ENCODE results near the gene ZKSCAN3.

The ZKSCAN3 gene

GRCh38 chr6:28354688-28355554 is 5.2 kb downstream of the ZKSCAN3 start:
- TF ChIP-seq GATA3 (IDR thresholded peaks at IDR 0.05; ENCODE audit: low read depth, low read length) (no peak), GATA2 (IDR thresholded peaks at IDR 0.05; ENCODE audit: low read depth, low read length) (no peak)

- TF ChIP-seq GATA2 (IDR thresholded peaks at IDR 0.05; ENCODE audit: low read depth, low read length) = no peak
- no peak for TF ChIP-seq GATA3 (IDR thresholded peaks at IDR 0.05; ENCODE audit: low read depth, low read length)
These were observed 6.3 kb downstream of the ZKSCAN3 start for GRCh38 chr6:28355743-28356665.

DNA sequence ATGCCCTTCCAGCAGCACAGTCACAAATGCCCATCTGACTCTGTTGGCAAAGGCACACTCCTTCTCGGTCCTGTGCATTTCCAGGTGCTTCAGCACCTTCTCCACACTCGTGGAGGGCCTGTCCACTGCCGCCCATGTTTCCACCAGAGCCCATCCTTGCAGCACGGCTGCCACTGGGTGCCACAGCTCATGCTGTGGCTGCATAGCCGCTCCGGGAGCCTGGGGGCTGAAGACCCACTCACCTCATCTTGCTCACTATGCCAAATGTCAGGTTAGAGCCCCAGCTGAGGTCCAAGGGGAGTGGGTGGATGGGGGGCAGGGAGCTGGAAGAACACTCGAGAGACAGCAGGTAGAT is 6.9 kb downstream of the ZKSCAN3 start:
- TF ChIP-seq GATA3 (IDR thresholded peaks at IDR 0.05; ENCODE audit: low read depth, low read length) (no peak), GATA2 (IDR thresholded peaks at IDR 0.05; ENCODE audit: low read depth, low read length) (no peak)

DNA sequence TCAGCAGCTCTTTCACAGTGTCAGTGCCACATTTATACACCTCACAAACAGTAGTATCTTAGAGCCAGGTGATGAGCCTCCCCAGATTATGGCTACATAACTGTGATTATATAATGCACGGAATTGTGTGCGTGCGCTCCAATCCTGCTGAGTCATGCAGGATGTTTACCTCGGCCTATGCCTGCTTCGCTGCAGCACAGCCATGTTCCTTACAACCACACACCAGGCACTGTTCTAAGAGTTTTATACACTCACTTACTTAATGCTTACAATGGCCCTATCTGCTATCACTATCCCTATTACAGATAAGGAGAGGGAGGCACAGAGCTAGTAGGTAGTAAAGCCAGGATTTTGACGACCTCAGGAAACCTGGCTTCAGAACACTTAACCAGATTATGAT is 7.3 kb downstream of the ZKSCAN3 start:
- TF ChIP-seq GATA2 (IDR thresholded peaks at IDR 0.05; ENCODE audit: low read depth, low read length) (no peak), GATA3 (IDR thresholded peaks at IDR 0.05; ENCODE audit: low read depth, low read length) (no peak)

DNA sequence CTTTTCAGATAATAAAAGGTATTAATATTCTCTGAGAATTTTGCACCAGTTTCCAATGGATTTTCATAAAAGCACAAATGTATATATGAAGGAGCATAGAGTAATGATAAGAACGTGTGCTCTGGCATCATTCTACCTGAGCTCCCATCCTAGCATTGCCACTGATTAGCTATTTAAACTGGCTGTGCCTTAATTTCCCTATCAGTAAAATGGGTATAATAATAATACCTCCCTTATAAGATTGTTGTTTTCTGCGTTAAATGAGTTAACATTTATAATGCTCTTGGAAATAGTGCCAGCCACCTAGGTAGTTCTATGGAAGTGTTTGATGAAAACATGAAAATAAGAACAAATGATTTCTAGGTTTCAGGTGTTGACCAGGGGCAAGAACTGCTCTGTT is 11.2 kb downstream of the ZKSCAN3 start:
- TF ChIP-seq GATA2 (IDR thresholded peaks at IDR 0.05; ENCODE audit: low read depth, low read length) = no peak
- TF ChIP-seq GATA3 (IDR thresholded peaks at IDR 0.05; ENCODE audit: low read depth, low read length) = no peak

DNA sequence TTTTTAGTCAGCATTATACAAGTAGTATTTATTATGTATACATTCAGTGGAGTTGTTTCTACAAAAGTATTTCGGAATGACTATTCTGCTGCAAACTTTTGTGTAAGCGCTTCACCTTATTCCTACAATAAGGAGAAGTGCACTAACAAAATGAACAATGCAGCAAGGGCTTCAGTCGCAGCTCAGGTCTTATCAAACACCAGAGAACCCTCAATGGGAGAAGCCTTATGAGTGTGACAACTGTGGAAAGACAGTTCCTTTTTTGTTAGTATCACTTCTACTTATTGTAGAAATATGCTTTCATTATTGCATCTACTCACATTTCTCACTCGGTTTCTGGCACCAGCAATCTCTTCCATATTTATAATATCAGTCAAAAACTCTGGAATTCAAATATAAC is 18.8 kb downstream of the ZKSCAN3 start:
- no peak for TF ChIP-seq GATA2 (IDR thresholded peaks at IDR 0.05; ENCODE audit: low read depth, low read length)
- TF ChIP-seq GATA3 (IDR thresholded peaks at IDR 0.05; ENCODE audit: low read depth, low read length) = no peak

DNA sequence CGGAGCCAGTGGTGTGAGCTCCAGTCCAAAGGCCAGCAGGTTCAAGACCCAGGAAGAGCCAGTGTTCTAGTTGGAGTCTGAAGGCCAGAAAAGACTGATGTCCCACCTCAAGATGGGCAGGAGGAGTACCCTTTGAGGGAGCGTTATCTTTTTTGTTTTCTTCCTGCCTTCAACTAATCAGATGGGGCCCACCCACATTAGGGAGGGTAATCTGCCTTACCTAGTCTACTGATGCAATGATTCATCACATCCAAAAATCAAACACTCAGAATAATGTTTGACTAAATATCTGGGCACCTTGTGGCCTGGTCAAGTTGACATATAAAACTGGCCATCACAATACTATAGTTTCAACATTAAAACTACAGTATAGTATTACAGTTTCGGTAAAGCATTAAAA is 19.7 kb downstream of the ZKSCAN3 start:
- no peak for TF ChIP-seq GATA3 (IDR thresholded peaks at IDR 0.05; ENCODE audit: low read depth, low read length)
- no peak for TF ChIP-seq GATA2 (IDR thresholded peaks at IDR 0.05; ENCODE audit: low read depth, low read length)

DNA sequence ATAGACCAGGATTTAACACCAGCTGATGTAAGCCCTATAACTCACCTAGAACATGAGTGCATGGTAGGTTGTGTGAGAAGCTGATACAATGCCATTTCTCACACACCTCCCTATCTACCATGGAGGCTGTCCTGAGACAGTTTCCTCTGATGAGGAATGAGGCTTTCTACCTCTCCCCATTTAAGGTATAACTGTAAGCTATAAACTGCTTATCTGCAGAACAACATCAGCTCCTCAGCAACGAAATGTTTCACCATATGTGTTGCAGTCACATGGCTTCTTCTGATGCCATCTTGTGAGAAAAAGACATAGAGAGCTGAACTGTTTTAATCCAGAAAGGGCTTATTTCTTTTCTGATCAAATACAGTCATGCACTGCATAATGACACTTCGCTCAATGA is 20.7 kb downstream of the ZKSCAN3 start:
- no peak for TF ChIP-seq GATA2 (IDR thresholded peaks at IDR 0.05; ENCODE audit: low read depth, low read length)
- no peak for TF ChIP-seq GATA3 (IDR thresholded peaks at IDR 0.05; ENCODE audit: low read depth, low read length)

- TF ChIP-seq GATA3 (IDR thresholded peaks at IDR 0.05; ENCODE audit: low read depth, low read length) (no peak), GATA2 (IDR thresholded peaks at IDR 0.05; ENCODE audit: low read depth, low read length) (no peak)
These were observed 21.5 kb downstream of the ZKSCAN3 start for GRCh38 chr6:28371280-28371679.

GRCh38 chr6:28371706-28372451 is 22.1 kb downstream of the ZKSCAN3 start:
- no peak for TF ChIP-seq GATA3 (IDR thresholded peaks at IDR 0.05; ENCODE audit: low read depth, low read length)
- TF ChIP-seq GATA2 (IDR thresholded peaks at IDR 0.05; ENCODE audit: low read depth, low read length) = no peak

DNA sequence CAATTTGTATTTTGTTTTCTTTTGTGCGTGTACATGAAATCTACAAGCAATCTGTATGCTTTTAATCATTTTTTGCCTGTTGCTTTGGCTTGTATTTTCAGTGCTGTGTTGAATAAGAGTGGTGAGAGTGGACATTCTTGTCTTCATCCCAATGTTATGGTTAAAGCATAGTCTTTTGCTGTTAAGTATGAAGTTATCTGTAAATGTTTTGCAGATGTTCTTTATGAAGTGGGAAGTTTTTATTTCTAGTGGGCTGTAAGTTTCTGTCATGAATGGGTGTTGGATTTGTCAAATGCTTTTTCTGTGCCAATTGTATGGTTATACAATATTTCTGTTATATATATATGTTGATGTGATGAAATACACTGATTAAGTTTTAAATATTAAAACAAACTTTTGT is 24.2 kb downstream of the ZKSCAN3 start:
- TF ChIP-seq GATA3 (IDR thresholded peaks at IDR 0.05; ENCODE audit: low read depth, low read length) (no peak), GATA2 (IDR thresholded peaks at IDR 0.05; ENCODE audit: low read depth, low read length) (no peak)

- TF ChIP-seq GATA3 (IDR thresholded peaks at IDR 0.05; ENCODE audit: low read depth, low read length) (no peak), GATA2 (IDR thresholded peaks at IDR 0.05; ENCODE audit: low read depth, low read length) (no peak)
These were observed 28.1 kb downstream of the ZKSCAN3 start for GRCh38 chr6:28377879-28378278.

DNA sequence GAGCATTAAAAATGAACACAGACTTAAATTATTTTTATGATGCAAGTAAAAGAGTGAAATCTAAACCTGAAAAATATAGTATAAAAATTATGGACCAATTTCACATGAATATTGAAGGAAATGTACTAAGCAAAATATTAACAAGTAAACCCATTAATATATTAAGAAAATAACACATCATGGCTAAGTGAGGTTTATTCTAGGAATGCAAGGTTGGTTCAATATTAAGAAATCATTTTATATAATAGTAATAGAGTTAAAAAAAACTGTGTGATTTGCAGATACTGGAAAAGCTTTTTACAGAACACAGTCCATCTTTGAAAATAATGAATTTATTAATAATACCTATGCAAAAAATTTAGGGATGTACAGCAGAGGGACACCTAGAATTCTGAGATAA is 28.9 kb downstream of the ZKSCAN3 start:
- no peak for TF ChIP-seq GATA3 (IDR thresholded peaks at IDR 0.05; ENCODE audit: low read depth, low read length)
- no peak for TF ChIP-seq GATA2 (IDR thresholded peaks at IDR 0.05; ENCODE audit: low read depth, low read length)

DNA sequence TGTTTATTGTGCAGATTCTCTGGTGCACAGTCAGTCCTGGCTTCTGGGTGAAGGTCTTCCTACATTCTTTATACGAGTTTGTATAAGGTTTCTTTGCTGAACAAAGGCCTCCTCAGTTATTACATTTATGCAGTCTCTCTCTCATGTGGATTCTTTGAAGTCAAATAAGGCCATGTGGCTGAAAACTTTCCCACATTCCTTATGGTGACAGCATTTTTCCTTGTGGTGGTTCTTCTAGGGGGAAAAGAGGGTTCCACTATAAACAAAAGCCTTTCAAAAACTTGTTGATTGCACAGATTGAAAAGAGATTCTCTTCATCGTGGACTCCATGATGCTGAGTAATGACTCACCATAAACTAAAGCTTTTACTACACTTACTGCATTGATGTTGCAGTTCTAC is 30.6 kb downstream of the ZKSCAN3 start:
- TF ChIP-seq GATA3 (IDR thresholded peaks at IDR 0.05; ENCODE audit: low read depth, low read length) = no peak
- TF ChIP-seq GATA2 (IDR thresholded peaks at IDR 0.05; ENCODE audit: low read depth, low read length) = no peak
